ENCODE measurements around the gene PLSCR5. TPM values are rescaled to one million over a fixed set of nuclear protein-coding genes. Genes with fewer than 3 reads are reported as not detected.

PLSCR5 gene
- total RNA-seq, 4 donors from 2014 or later = not detected

DNA sequence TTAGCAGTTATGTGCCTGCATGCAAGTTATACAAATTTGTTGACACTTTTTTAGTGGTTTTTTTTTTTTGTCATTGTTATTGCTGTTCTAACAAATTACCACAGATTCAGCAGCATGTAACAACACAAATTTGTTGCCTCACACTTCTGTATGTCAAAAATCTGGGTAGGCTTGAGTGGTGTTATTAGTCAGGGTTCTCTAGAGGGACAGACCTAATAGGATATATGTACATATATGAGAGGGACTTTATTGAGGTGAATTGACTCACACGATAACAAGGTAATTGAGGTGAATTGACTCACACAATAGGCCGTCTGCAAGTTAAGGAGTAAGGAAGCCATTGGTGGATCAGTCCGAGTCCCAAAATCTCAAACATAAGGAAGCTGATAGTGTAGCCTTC lies 45.8 kb downstream of the PLSCR5 start:
- H3K9me3 ChIP-seq = no peaks in the 10 kb centered on the region
- no peaks in the 10 kb centered on the region for H3K36me3 ChIP-seq
- no peak for DNase-seq (ENCODE audit: extremely low spot score)
- no peak overlapping the region for H3K27ac ChIP-seq (replicated peaks in 1 of 4)
- 99% methylated on average over 3 of the region's 3 CpGs for WGBS
- no peaks in the 10 kb centered on the region for H3K27me3 ChIP-seq
- no peak overlapping the region for H3K4me3 ChIP-seq
- intact Hi-C loops (cut with DNase I) = no loop called here
- no peak for TF ChIP-seq POLR2AphosphoS5 (IDR thresholded peaks at IDR 0.05)
- TF ChIP-seq POLR2A (IDR thresholded peaks at IDR 0.05; ENCODE audit: low read depth) = no peak
- TF ChIP-seq, protein P1, sequence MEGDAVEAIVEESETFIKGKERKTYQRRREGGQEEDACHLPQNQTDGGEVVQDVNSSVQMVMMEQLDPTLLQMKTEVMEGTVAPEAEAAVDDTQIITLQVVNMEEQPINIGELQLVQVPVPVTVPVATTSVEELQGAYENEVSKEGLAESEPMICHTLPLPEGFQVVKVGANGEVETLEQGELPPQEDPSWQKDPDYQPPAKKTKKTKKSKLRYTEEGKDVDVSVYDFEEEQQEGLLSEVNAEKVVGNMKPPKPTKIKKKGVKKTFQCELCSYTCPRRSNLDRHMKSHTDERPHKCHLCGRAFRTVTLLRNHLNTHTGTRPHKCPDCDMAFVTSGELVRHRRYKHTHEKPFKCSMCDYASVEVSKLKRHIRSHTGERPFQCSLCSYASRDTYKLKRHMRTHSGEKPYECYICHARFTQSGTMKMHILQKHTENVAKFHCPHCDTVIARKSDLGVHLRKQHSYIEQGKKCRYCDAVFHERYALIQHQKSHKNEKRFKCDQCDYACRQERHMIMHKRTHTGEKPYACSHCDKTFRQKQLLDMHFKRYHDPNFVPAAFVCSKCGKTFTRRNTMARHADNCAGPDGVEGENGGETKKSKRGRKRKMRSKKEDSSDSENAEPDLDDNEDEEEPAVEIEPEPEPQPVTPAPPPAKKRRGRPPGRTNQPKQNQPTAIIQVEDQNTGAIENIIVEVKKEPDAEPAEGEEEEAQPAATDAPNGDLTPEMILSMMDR (IDR thresholded peaks at IDR 0.05) = no peak
- no peak for TF ChIP-seq EP300 (IDR thresholded peaks at IDR 0.05)
- H3K4me1 ChIP-seq = no peaks in the 10 kb centered on the region

DNA sequence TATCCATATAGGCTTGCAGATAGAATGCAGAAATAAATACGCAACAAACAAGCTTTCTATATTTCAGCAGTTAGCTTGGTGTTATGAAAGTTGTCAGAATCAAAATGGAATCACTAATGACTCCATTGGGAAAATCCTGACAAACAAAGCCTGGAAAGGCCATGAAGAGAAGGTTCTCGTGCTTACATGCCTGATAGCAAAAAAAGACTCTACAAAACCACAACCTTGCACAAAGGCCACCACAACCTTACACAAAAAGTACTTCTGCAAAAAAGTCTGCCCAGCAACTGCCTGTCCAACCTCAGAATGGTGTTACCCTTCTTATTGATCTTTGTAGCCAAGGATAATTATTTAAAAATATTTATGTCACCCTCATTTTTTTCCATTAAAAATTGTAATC lies 46.4 kb downstream of the PLSCR5 start:
- Histone ChIP-seq H3K4me1 (no peaks in the 10 kb centered on the region), H3K36me3 (no peaks in the 10 kb centered on the region), H3K27ac (replicated peaks in 1 of 4) (no peak overlapping the region), H3K27me3 (no peaks in the 10 kb centered on the region), H3K9me3 (no peaks in the 10 kb centered on the region), H3K4me3 (no peak overlapping the region)
- TF ChIP-seq EP300 (IDR thresholded peaks at IDR 0.05) (no peak), POLR2AphosphoS5 (IDR thresholded peaks at IDR 0.05) (no peak), POLR2A (IDR thresholded peaks at IDR 0.05; ENCODE audit: low read depth) (no peak)
- TF ChIP-seq, protein P1 (IDR thresholded peaks at IDR 0.05) = no peak
- WGBS = 42% methylated on average over 2 of the region's 2 CpGs
- no peak for DNase-seq (ENCODE audit: extremely low spot score)
- intact Hi-C loops (cut with DNase I) = no loop called here

DNA sequence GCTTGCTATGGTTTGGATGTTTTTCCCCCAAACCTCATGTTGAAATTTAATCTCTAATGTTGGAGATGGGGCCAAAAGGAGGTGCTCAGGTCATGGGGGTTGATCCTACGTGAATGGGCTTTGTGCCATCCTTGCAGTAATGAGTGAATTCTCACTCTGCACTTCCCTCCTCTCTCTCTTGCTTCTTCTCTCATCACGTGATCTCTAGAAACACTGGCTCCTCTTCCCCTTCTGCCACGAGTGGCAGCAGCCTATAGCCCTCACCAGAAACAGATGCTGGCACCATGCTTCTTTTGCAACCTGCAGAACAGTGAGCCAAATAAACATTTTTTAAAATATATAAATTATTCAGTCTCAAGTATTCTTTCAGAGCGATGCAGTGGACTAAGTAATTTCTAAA lies 47.4 kb downstream of the PLSCR5 start:
- no peak for DNase-seq (ENCODE audit: extremely low spot score)
- Histone ChIP-seq H3K27ac (replicated peaks in 1 of 4) (no peak overlapping the region), H3K9me3 (no peaks in the 10 kb centered on the region), H3K27me3 (no peaks in the 10 kb centered on the region), H3K4me3 (no peak overlapping the region), H3K36me3 (no peaks in the 10 kb centered on the region), H3K4me1 (no peaks in the 10 kb centered on the region)
- intact Hi-C loops (cut with DNase I) = no loop called here
- TF ChIP-seq EP300 (IDR thresholded peaks at IDR 0.05) = no peak
- TF ChIP-seq POLR2A (IDR thresholded peaks at IDR 0.05; ENCODE audit: low read depth) = no peak
- TF ChIP-seq POLR2AphosphoS5 (IDR thresholded peaks at IDR 0.05) = no peak
- TF ChIP-seq, protein P1 (IDR thresholded peaks at IDR 0.05) = no peak
- 52% methylated on average over 4 of the region's 4 CpGs for WGBS

DNA sequence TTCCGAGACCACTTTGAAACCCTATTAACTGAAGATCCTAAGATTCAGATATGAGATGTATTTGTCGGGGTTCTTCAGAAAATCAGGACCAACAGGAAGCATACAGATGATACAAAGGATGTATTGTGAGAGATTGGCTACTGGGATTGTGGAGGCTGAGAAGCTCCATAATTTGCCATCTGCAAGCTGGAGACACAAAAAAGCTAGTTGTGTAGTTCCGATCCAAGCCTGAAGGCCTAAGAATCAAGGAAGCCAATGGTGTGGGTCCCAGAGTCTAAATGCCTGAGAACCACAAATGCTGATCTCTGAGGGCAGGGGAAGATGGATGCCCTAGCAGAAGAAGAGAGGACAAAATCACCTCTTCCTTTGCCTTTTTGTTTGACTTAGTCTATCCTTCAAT lies 49.8 kb downstream of the PLSCR5 start:
- no peak for DNase-seq (ENCODE audit: extremely low spot score)
- Histone ChIP-seq H3K9me3 (no peaks in the 10 kb centered on the region), H3K4me3 (no peak overlapping the region), H3K4me1 (peaks cover 0 to 5% (median 2%) of the 10 kb centered on the region in 4 donors), H3K27me3 (no peaks in the 10 kb centered on the region), H3K36me3 (no peaks in the 10 kb centered on the region), H3K27ac (replicated peaks in 1 of 4) (no peak overlapping the region)
- intact Hi-C loops (cut with DNase I) = no loop called here
- WGBS = 95% methylated on average over 3 of the region's 3 CpGs
- TF ChIP-seq, protein P1 (IDR thresholded peaks at IDR 0.05) = no peak
- TF ChIP-seq EP300 (IDR thresholded peaks at IDR 0.05) (no peak), POLR2AphosphoS5 (IDR thresholded peaks at IDR 0.05) (no peak), POLR2A (IDR thresholded peaks at IDR 0.05; ENCODE audit: low read depth) (no peak)

DNA sequence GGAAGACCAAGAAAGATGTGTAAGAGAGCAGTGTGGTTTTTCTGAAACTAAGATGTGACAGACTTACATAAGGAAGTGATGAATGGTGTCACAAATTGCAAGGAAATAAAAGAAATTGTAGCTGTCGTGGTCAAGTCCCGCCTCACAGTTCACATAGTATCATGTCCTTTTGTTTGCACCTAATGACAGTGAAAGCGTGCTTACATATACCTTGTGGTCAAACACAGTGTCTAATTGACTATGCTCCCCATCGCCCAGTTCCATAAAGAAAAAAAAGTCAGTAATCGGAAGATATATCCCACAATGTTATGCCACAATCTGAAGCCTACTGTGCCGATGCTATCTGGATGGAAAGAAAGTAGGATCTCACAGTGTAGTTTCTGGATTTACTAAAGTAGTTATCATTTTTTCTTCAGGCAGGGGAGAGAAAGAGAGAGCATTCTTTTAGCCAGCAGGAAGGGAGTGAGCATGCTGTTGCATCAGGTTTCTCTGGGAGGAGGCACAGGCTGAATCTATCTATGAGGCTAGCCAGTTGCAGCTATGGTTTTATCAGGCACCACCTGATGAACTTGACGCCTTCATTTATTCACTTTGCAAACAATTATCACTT lies 50.9 kb downstream of the PLSCR5 start:
- intact Hi-C loops (cut with DNase I) = no loop called here
- Histone ChIP-seq H3K27me3 (no peaks in the 10 kb centered on the region), H3K36me3 (no peaks in the 10 kb centered on the region), H3K27ac (replicated peaks in 1 of 4) (no peak overlapping the region), H3K4me3 (no peak overlapping the region), H3K9me3 (no peaks in the 10 kb centered on the region), H3K4me1 (peaks cover 0 to 13% (median 4%) of the 10 kb centered on the region in 4 donors)
- 82% methylated on average over 7 of the region's 7 CpGs for WGBS
- TF ChIP-seq EP300 (IDR thresholded peaks at IDR 0.05) (no peak), POLR2A (IDR thresholded peaks at IDR 0.05; ENCODE audit: low read depth) (no peak), POLR2AphosphoS5 (IDR thresholded peaks at IDR 0.05) (no peak)
- TF ChIP-seq, protein P1 (IDR thresholded peaks at IDR 0.05) = no peak
- no peak for DNase-seq (ENCODE audit: extremely low spot score)
